ENCODE results near the gene TTR.

The TTR gene

GRCh38 chr18:31581498-31582197 lies 10.0 kb upstream of the TTR start:
- no peak for DNase-seq

GRCh38 chr18:31583185-31583854 lies 8.4 kb upstream of the TTR start:
- DNase-seq: no peak

GRCh38 chr18:31585991-31586390 lies 5.7 kb upstream of the TTR start:
- DNase-seq: no peak

- DNase-seq: no peak
Measured at GRCh38 chr18:31586616-31587015, 5.1 kb upstream of the TTR start.

GRCh38 chr18:31587529-31587928 lies 4.1 kb upstream of the TTR start:
- DNase-seq: no peak

GRCh38 chr18:31590570-31590969 lies 1.1 kb upstream of the TTR start:
- DNase-seq: no peak

GRCh38 chr18:31591113-31591512 lies 564 bp upstream of the TTR start:
- DNase-seq: no peak

- no peak for DNase-seq
Measured at GRCh38 chr18:31592506-31593157, 955 bp downstream of the TTR start.

- DNase-seq: no peak
Measured at GRCh38 chr18:31595121-31595771, 3.6 kb downstream of the TTR start.

- no peak for DNase-seq
Measured at GRCh38 chr18:31596081-31596872, 4.6 kb downstream of the TTR start.

- no peak for DNase-seq
Measured at GRCh38 chr18:31598021-31598805, 6.5 kb downstream of the TTR start.

GRCh38 chr18:31603315-31603714 lies 11.6 kb downstream of the TTR start:
- DNase-seq: no peak

- DNase-seq: no peak
Measured at GRCh38 chr18:31606265-31606664, 14.6 kb downstream of the TTR start.

- DNase-seq: no peak
Measured at GRCh38 chr18:31607384-31607783, 15.7 kb downstream of the TTR start.

- no peak for DNase-seq
Measured at GRCh38 chr18:31609886-31610285, 18.2 kb downstream of the TTR start.

- peak; percentile 28 for DNase-seq
Measured at GRCh38 chr18:31610286-31611205, 18.9 kb downstream of the TTR start.

- no peak for DNase-seq
Measured at GRCh38 chr18:31611511-31611910, 19.8 kb downstream of the TTR start.

- no peak for DNase-seq
Measured at GRCh38 chr18:31612124-31612523, 20.4 kb downstream of the TTR start.

- no peak for DNase-seq
Measured at GRCh38 chr18:31614044-31614443, 22.4 kb downstream of the TTR start.

- no peak for DNase-seq
Measured at GRCh38 chr18:31616586-31616985, 24.9 kb downstream of the TTR start.
